H9 (cell line): Measurements from ENCODE around the gene MMP11. TPM values are rescaled to one million over a fixed set of nuclear protein-coding genes. Genes with fewer than 3 reads are reported as not detected.

Source experiments
- DNase-seq: peaks from one replicate; pipeline ENCODE4 v3.0.0-alpha.2; 2017
- H2AFZ ChIP-seq: one replicate; pipeline ENCODE4 v1.6.1; 2013; ENCODE audit warnings: mild to moderate bottlenecking, low read length, control low read depth, moderate library complexity
- H2AK5ac ChIP-seq: 2 replicates; pipeline ENCODE4 v1.6.1; 2013; ENCODE audit warnings: low read length, control low read depth, mixed read lengths; ENCODE audit not compliant: insufficient read length
- H2BK120ac ChIP-seq: one replicate; pipeline ENCODE4 v1.6.1; 2013; ENCODE audit warnings: low read depth, mild to moderate bottlenecking, low read length, control low read depth, inconsistent platforms; ENCODE audit not compliant: poor library complexity, severe bottlenecking
- H2BK12ac ChIP-seq: 2 replicates; pipeline ENCODE4 v1.6.1; 2013; ENCODE audit warnings: low read length, control low read depth, mixed read lengths, low read depth; ENCODE audit not compliant: insufficient read length
- H2BK15ac ChIP-seq: 2 replicates; pipeline ENCODE4 v1.6.1; 2013; ENCODE audit warnings: low read depth, low read length, control low read depth
- H2BK20ac ChIP-seq: one replicate; pipeline ENCODE4 v1.6.1; 2013; ENCODE audit warnings: low read depth, mild to moderate bottlenecking, low read length, control low read depth, inconsistent platforms; ENCODE audit not compliant: poor library complexity, severe bottlenecking
- H2BK5ac ChIP-seq: 2 replicates; pipeline ENCODE4 v1.6.1; 2013; ENCODE audit warnings: low read length, control low read depth, mixed read lengths; ENCODE audit not compliant: insufficient read length
- H3K14ac ChIP-seq: 2 replicates; pipeline ENCODE4 v1.6.1; 2013; ENCODE audit warnings: low read length, control low read depth; ENCODE audit not compliant: insufficient read depth
- H3K18ac ChIP-seq: 2 replicates; pipeline ENCODE4 v1.6.1; 2013; ENCODE audit warnings: low read depth, mild to moderate bottlenecking, mixed read lengths, low read length, control low read depth; ENCODE audit not compliant: insufficient read length
- H3K23ac ChIP-seq: 2 replicates; pipeline ENCODE4 v1.6.1; 2013; ENCODE audit warnings: low read length, control low read depth, mixed read lengths, low read depth; ENCODE audit not compliant: insufficient read length
- H3K23me2 ChIP-seq: 2 replicates; pipeline ENCODE4 v1.6.1; 2013; ENCODE audit warnings: low read depth, mild to moderate bottlenecking, mixed read lengths, low read length, control low read depth; ENCODE audit not compliant: insufficient read length, poor library complexity, severe bottlenecking
- H3K27ac ChIP-seq: 2 replicates; pipeline ENCODE4 v1.5.1; 2013; ENCODE audit warnings: low read length, control low read depth, mixed read lengths, low read depth; ENCODE audit not compliant: insufficient read length
- H3K27me3 ChIP-seq: 2 replicates; pipeline ENCODE4 v1.6.1; 2013; ENCODE audit warnings: low read length, control low read depth, inconsistent platforms; ENCODE audit not compliant: insufficient read depth
- H3K4ac ChIP-seq: 2 replicates; pipeline ENCODE4 v1.6.1; 2013; ENCODE audit warnings: low read depth, mild to moderate bottlenecking, control low read depth, inconsistent platforms, low read length, moderate library complexity
- H3K4me1 ChIP-seq: 2 replicates; pipeline ENCODE4 v1.6.1; 2013; ENCODE audit warnings: low read length, control low read depth, inconsistent platforms; ENCODE audit not compliant: insufficient read depth
- H3K4me2 ChIP-seq: 2 replicates; pipeline ENCODE4 v1.6.1; 2013; ENCODE audit warnings: low read length, control low read depth, mixed read lengths; ENCODE audit not compliant: insufficient read length, insufficient read depth
- H3K56ac ChIP-seq: 2 replicates; pipeline ENCODE4 v1.6.1; 2013; ENCODE audit warnings: low read depth, mild to moderate bottlenecking, mixed read lengths, low read length, control low read depth; ENCODE audit not compliant: insufficient read length
- H3K79me1 ChIP-seq: 2 replicates; pipeline ENCODE4 v1.6.1; 2013; ENCODE audit warnings: low read depth, mild to moderate bottlenecking, moderate library complexity, low read length, control low read depth, inconsistent platforms; ENCODE audit not compliant: insufficient read depth, poor library complexity, severe bottlenecking
- H3K79me2 ChIP-seq: 2 replicates; pipeline ENCODE4 v1.6.1; 2013; ENCODE audit warnings: low read length, control low read depth, inconsistent platforms; ENCODE audit not compliant: insufficient read depth
- H3K9ac ChIP-seq: 2 replicates; pipeline ENCODE4 v1.6.1; 2013; ENCODE audit warnings: low read length, control low read depth, mixed read lengths; ENCODE audit not compliant: insufficient read length; ENCODE audit errors: extremely low read depth
- H3K9me3 ChIP-seq: one replicate; pipeline ENCODE4 v1.6.1; 2013; ENCODE audit warnings: low read depth, low read length, inconsistent platforms; ENCODE audit not compliant: control insufficient read depth
- H3T11ph ChIP-seq: one replicate; pipeline ENCODE4 v1.6.1; 2013; ENCODE audit warnings: mild to moderate bottlenecking, low read length, control low read depth, inconsistent platforms
- H4K20me1 ChIP-seq: one replicate; pipeline ENCODE4 v1.6.1; 2013; ENCODE audit not compliant: control insufficient read depth, insufficient read length, insufficient read depth
- H4K5ac ChIP-seq: 2 replicates; pipeline ENCODE4 v1.6.1; 2013; ENCODE audit warnings: low read depth, mild to moderate bottlenecking, mixed read lengths, low read length, control low read depth; ENCODE audit not compliant: insufficient read length
- H4K8ac ChIP-seq: replicated peaks from 2 replicates; pipeline ENCODE4 v1.6.1; 2013; ENCODE audit warnings: low read length, control low read depth, mixed read lengths, low read depth; ENCODE audit not compliant: insufficient read length
- H4K91ac ChIP-seq: 2 replicates; pipeline ENCODE4 v1.6.1; 2013; ENCODE audit warnings: low read depth, mild to moderate bottlenecking, moderate library complexity, mixed read lengths, low read length, control low read depth; ENCODE audit not compliant: insufficient read length
- H3K27ac Mint-ChIP-seq, 3 experiments: 2 replicates in 2 of 3; 3 replicates in 1 of 3; pipeline ENCODE4 v1.8.0; 2020 to 2021; ENCODE audit warnings: mixed read lengths in 3 of 3, mild to moderate bottlenecking in 1 of 3, moderate library complexity in 1 of 3
- H3K27me3 Mint-ChIP-seq: 2 replicates; pipeline ENCODE4 v1.8.0; 2021; ENCODE audit warnings: low read depth, mild to moderate bottlenecking, moderate library complexity, mixed read lengths
- H3K36me3 Mint-ChIP-seq, 3 experiments: 2 replicates in 2 of 3; 3 replicates in 1 of 3; pipeline ENCODE4 v1.8.0; 2020 to 2021; ENCODE audit warnings: low read depth in 3 of 3, mixed read lengths in 3 of 3; ENCODE audit not compliant: insufficient read depth in 1 of 3
- H3K4me1 Mint-ChIP-seq, 2 experiments: 2 replicates each; pipeline ENCODE4 v1.8.0; 2020; ENCODE audit warnings: mixed read lengths in 2 of 2
- H3K4me3 Mint-ChIP-seq, 2 experiments: 2 replicates in 1 of 2; 3 replicates in 1 of 2; pipeline ENCODE4 v1.8.0; 2020 to 2021; ENCODE audit warnings: mild to moderate bottlenecking in 2 of 2, mixed read lengths in 2 of 2, moderate library complexity in 1 of 2
- H3K9me3 Mint-ChIP-seq, 2 experiments: 2 replicates in 1 of 2; 3 replicates in 1 of 2; pipeline ENCODE4 v1.8.0; 2020; ENCODE audit warnings: mild to moderate bottlenecking in 2 of 2, mixed read lengths in 2 of 2, moderate library complexity in 1 of 2
- CTCF ChIP-seq: fragments of 200-600 bp; sonication (generic); conservative IDR thresholded peaks from 3 replicates; pipeline ENCODE4 v1.8.0; 2021; ENCODE audit warnings: antibody characterized with exemption, mild to moderate bottlenecking
- WGBS: extraction: QIAGEN DNeasy Blood & Tissue Kit; methylation state at CpG from one replicate; pipeline ENCODE4 v1.1.7; 2013; ENCODE audit warnings: missing lambda C conversion rate, low lambda C conversion rate, mixed read lengths; ENCODE audit not compliant: insufficient read length; ENCODE audit errors: extremely low coverage; 5-methylcytosine and 5-hydroxymethylcytosine counted together
- total RNA-seq: library from RNA; stranded (reverse); gene quantifications from 2 replicates; pipeline ENCODE4 v1.2.1, GENCODE V29; 2021

MMP11 gene
- total RNA-seq, 1 experiment from 2014 or later = 5.3 TPM

- DNase-seq = peak; percentile 17
- Histone ChIP-seq H3K23me2 (no peaks in the 10 kb centered on the region), H2BK120ac (no peak overlapping the region), H3K23ac (no peak overlapping the region), H3K9ac (no peak overlapping the region), H3K56ac (no peak overlapping the region), H3K27me3 (no peaks in the 10 kb centered on the region), H4K91ac (no peak overlapping the region), H4K20me1 (no peaks in the 10 kb centered on the region), H2BK20ac (no peak overlapping the region), H3K18ac (no peak overlapping the region), H2BK15ac (no peak overlapping the region), H3K4me1 (no peaks in the 10 kb centered on the region), H3K4ac (no peak overlapping the region), H2BK12ac (no peak overlapping the region), H4K8ac (no peak overlapping the region), H3K27ac (no peak overlapping the region), H3K4me2 (no peak overlapping the region), H3K79me1 (no peaks in the 10 kb centered on the region), H4K5ac (no peak overlapping the region), H3K9me3 (no peaks in the 10 kb centered on the region), H2AK5ac (no peak overlapping the region), H2BK5ac (no peak overlapping the region), H3K79me2 (no peaks in the 10 kb centered on the region), H3T11ph (no peak overlapping the region), H2AFZ (no peak overlapping the region), H3K14ac (no peak overlapping the region)
- Mint-ChIP-seq H3K4me1 (peaks cover 5 to 10% of the 10 kb centered on the region in 2 experiments; a peak in 3 of 4 replicates), H3K36me3 (peaks cover 53 to 93% (median 87%) of the 10 kb centered on the region in 3 experiments), H3K9me3 (no peaks in the 10 kb centered on the region), H3K27ac (no peak overlapping the region), H3K4me3 (no peak overlapping the region; a peak in 1 of 5 replicates), H3K27me3 (no peaks in the 10 kb centered on the region)
- WGBS = no CpG with 5 or more reads among the region's 18 CpGs
- TF ChIP-seq CTCF = no peak
Observed at GRCh38 chr22:23816156-23816976, 43.7 kb downstream of the MMP11 start.
